Thyroid gland (tissue), 4 donors: ENCODE results near the gene COG4. TPM values are rescaled to one million over a fixed set of nuclear protein-coding genes. Genes with fewer than 3 reads are reported as not detected.

Experiments
- DNase-seq, 2 donors: peaks; one replicate each; pipeline ENCODE4 v3.0.0-alpha.2; 2019
- H3K27ac ChIP-seq, 3 donors: fragments of 200-600 bp; sonication (generic); 1 replicate in 2 of 3; 2 replicates in 1 of 3; pipeline ENCODE4 v1.5.1; 2016 to 2019; ENCODE audit warnings: mild to moderate bottlenecking in 1 of 3, moderate library complexity in 1 of 3
- H3K27me3 ChIP-seq: fragments of 200-600 bp; sonication (generic); one replicate; pipeline ENCODE4 v1.5.1; 2019
- H3K36me3 ChIP-seq, 2 donors: fragments of 200-600 bp; sonication (generic); one replicate each; pipeline ENCODE4 v1.5.1; 2016 to 2019
- H3K4me1 ChIP-seq, 2 donors: fragments of 200-600 bp; sonication (generic); one replicate each; pipeline ENCODE4 v1.5.1; 2017 to 2019
- H3K4me3 ChIP-seq, 3 donors: fragments of 200-600 bp; sonication (generic); replicated peaks in 1 of 3; 1 replicate in 2 of 3; 2 replicates in 1 of 3; pipeline ENCODE4 v1.5.1; 2016; ENCODE audit warnings: mild to moderate bottlenecking in 1 of 3
- H3K9me3 ChIP-seq: fragments of 200-600 bp; sonication (generic); one replicate; pipeline ENCODE4 v1.5.1; 2017
- CTCF ChIP-seq, 6 experiments: fragments of 200-600 bp in 3 of 6; fragments of 450-650 bp in 3 of 6; sonication (generic) in 3 of 6; IDR thresholded peaks; one replicate each; pipeline ENCODE4 v1.5.1; 2016 to 2019; ENCODE audit warnings: antibody characterized with exemption in 6 of 6, mild to moderate bottlenecking in 2 of 6, inconsistent platforms in 1 of 6, moderate library complexity in 1 of 6
- POLR2A ChIP-seq, 2 donors: fragments of 450-650 bp; IDR thresholded peaks; one replicate each; pipeline ENCODE4 v1.6.1; 2017; ENCODE audit warnings: antibody characterized with exemption in 2 of 2, mild to moderate bottlenecking in 2 of 2, moderate library complexity in 1 of 2
- WGBS, 2 donors: methylation state at CpG; one replicate each; pipeline ENCODE4 v1.1.5; 2017; 5-methylcytosine and 5-hydroxymethylcytosine counted together
- intact Hi-C: fragments of 100-400 bp; cut with DNase I; formaldehyde crosslinking; loops from one replicate; pipeline ENCODE4 v1.15.1; 2023
- total RNA-seq, 4 donors: library from RNA; depleted of rRNA; stranded (reverse); fragments of >200 nt; gene quantifications; one replicate each; pipeline ENCODE4 v1.2.3, GENCODE V29; 2016

The COG4 gene
- total RNA-seq, 4 donors from 2014 or later: 39.6 to 88.4 (median 66.7) TPM

- Histone ChIP-seq H3K27ac (no peak overlapping the region), H3K36me3 (peaks cover 9 to 14% of the 10 kb centered on the region in 2 donors), H3K4me3 (no peak overlapping the region), H3K9me3 (no peaks in the 10 kb centered on the region), H3K4me1 (no peaks in the 10 kb centered on the region), H3K27me3 (no peaks in the 10 kb centered on the region)
- WGBS, 2 donors: 80 to 89% methylated on average over 5 to 6 of the region's 28 CpGs
- TF ChIP-seq CTCF (IDR thresholded peaks at IDR 0.05) (no peak), POLR2A (IDR thresholded peaks at IDR 0.05) (no peak)
- DNase-seq: no peak
- intact Hi-C loops: no loop called here
Observed at GRCh38 chr16:70472786-70473433, 50.4 kb downstream of the COG4 start.

- TF ChIP-seq CTCF (IDR thresholded peaks at IDR 0.05): peak in 4 of 6 experiments; percentile 21 to 44 (median 38)
- no peak for TF ChIP-seq POLR2A (IDR thresholded peaks at IDR 0.05)
- H3K9me3 ChIP-seq: no peaks in the 10 kb centered on the region
- H3K27ac ChIP-seq: no peak overlapping the region
- peak; percentile 50 to 60 for DNase-seq
- H3K27me3 ChIP-seq: no peaks in the 10 kb centered on the region
- intact Hi-C loops: no loop called here
- 48 to 75% methylated on average over 3 to 4 of the region's 17 CpGs for WGBS, 2 donors
- H3K36me3 ChIP-seq: peaks cover 9 to 17% of the 10 kb centered on the region in 2 donors
- H3K4me1 ChIP-seq: no peaks in the 10 kb centered on the region
- H3K4me3 ChIP-seq: no peak overlapping the region
Observed at GRCh38 chr16:70470927-70471341, 52.4 kb downstream of the COG4 start.

- TF ChIP-seq POLR2A (IDR thresholded peaks at IDR 0.05) (no peak), CTCF (IDR thresholded peaks at IDR 0.05) (no peak)
- no peak for DNase-seq
- H3K27ac ChIP-seq: no peak overlapping the region
- WGBS, 2 donors: 94 to 95% methylated on average over 8 to 10 of the region's 10 CpGs
- intact Hi-C loops: no loop called here
- peaks cover 4 to 17% of the 10 kb centered on the region in 2 donors for H3K36me3 ChIP-seq
- H3K27me3 ChIP-seq: no peaks in the 10 kb centered on the region
- H3K9me3 ChIP-seq: no peaks in the 10 kb centered on the region
- no peak overlapping the region for H3K4me3 ChIP-seq
- H3K4me1 ChIP-seq: no peaks in the 10 kb centered on the region
Observed at GRCh38 chr16:70470141-70470926, 53.0 kb downstream of the COG4 start.

GRCh38 chr16:70468776-70469525, 54.4 kb downstream of the COG4 start:
- intact Hi-C loops: no loop called here
- Histone ChIP-seq H3K27me3 (no peaks in the 10 kb centered on the region), H3K4me3 (no peak overlapping the region), H3K9me3 (no peaks in the 10 kb centered on the region), H3K36me3 (peaks cover 2 to 17% of the 10 kb centered on the region in 2 donors), H3K4me1 (no peaks in the 10 kb centered on the region), H3K27ac (no peak overlapping the region)
- no peak for TF ChIP-seq CTCF (IDR thresholded peaks at IDR 0.05)
- no peak for TF ChIP-seq POLR2A (IDR thresholded peaks at IDR 0.05)
- no peak for DNase-seq
- 96 to 97% methylated on average over 12 to 14 of the region's 16 CpGs for WGBS, 2 donors
